HepG2 (cell line): ENCODE results near the gene BMP6. TPM values are rescaled to one million over a fixed set of nuclear protein-coding genes. Genes with fewer than 3 reads are reported as not detected.

Source experiments
- ATAC-seq: fragments of 200-7000 bp; cut with Tn5 transposase; 3 replicates; pipeline ENCODE4 v1.9.1; 2020; ENCODE audit warnings: mild to moderate bottlenecking, moderate library complexity
- BruUV-seq: library from RNA; stranded (reverse); fragments of 400-500 nt; replicated peaks from 2 replicates; lab custom pipeline; 2021; lab: Mats Ljungman, UMichigan
- CTCF ChIA-PET: fragments of 300-600 bp; formaldehyde crosslinking; extraction: SDS; loops from one replicate; lab custom pipeline; 2021; ENCODE audit warnings: low total read pairs, inconsistent platforms, low intra/inter-chr PET ratio; lab: Yijun Ruan, JAX
- POLR2A ChIA-PET: fragments of 350-600 bp; sonication (Branson Sonifier 250); formaldehyde crosslinking; loops from one replicate; lab custom pipeline; 2020; ENCODE audit warnings: antibody characterized with exemption, inconsistent platforms; lab: Yijun Ruan, JAX
- DNase-seq: peaks from one replicate; pipeline ENCODE4 v3.0.0-alpha.2; 2015; ENCODE audit warnings: low spot score
- FAIRE-seq: peaks from 3 replicates; lab custom pipeline; 2011; peaks lifted over from hg19 to GRCh38; lab: Jason Lieb, UNC
- H2AFZ ChIP-seq: one replicate; pipeline ENCODE4 v1.6.1; 2011; ENCODE audit warnings: low read length, inconsistent platforms
- H3K27ac ChIP-seq: fragments of 300-600 bp; 3 replicates; pipeline ENCODE4 v1.8.0; 2011; ENCODE audit warnings: mixed run types, mild to moderate bottlenecking, mixed read lengths, low read length, inconsistent platforms; ENCODE audit not compliant: insufficient read depth; ENCODE audit errors: extremely low read length
- H3K27me3 ChIP-seq, 2 experiments: fragments of 200-600 bp in 1 of 2; 2 replicates in 1 of 2; 3 replicates in 1 of 2; pipeline versions ENCODE4 v1.6.0 to v1.8.0; 2011; ENCODE audit warnings: low read length in 2 of 2, mild to moderate bottlenecking in 2 of 2, moderate library complexity in 2 of 2, inconsistent platforms in 1 of 2; ENCODE audit not compliant: insufficient read depth in 2 of 2, control insufficient read depth in 1 of 2
- H3K36me3 ChIP-seq, 2 experiments: fragments of 200-600 bp in 1 of 2; replicated peaks in 1 of 2; 2 replicates in 1 of 2; 3 replicates in 1 of 2; pipeline versions ENCODE4 v1.5.1 to v1.8.0; 2011; ENCODE audit warnings: low read length in 2 of 2, inconsistent platforms in 1 of 2; ENCODE audit not compliant: insufficient read depth in 2 of 2, control insufficient read depth in 1 of 2
- H3K4me1 ChIP-seq: 2 replicates; pipeline ENCODE4 v1.5.1; 2012; ENCODE audit warnings: low read length, inconsistent platforms; ENCODE audit not compliant: insufficient read depth
- H3K4me2 ChIP-seq: 2 replicates; pipeline ENCODE4 v1.6.0; 2011; ENCODE audit warnings: low read depth, low read length, inconsistent platforms
- H3K4me3 ChIP-seq, 3 experiments: fragments of 200-600 bp in 1 of 3; sonication (generic), shearing (Covaris generic) in 1 of 3; replicated peaks in 1 of 3; 2 replicates each; pipeline ENCODE4 v1.5.1; 2011 to 2016; ENCODE audit warnings: low read length in 3 of 3, inconsistent platforms in 2 of 3, low read depth in 2 of 3, mild to moderate bottlenecking in 2 of 3, control low read depth in 1 of 3, mixed read lengths in 1 of 3; ENCODE audit not compliant: insufficient read depth in 1 of 3
- H3K79me2 ChIP-seq: one replicate; pipeline ENCODE4 v1.6.1; 2011; ENCODE audit warnings: low read length, inconsistent platforms; ENCODE audit not compliant: insufficient read depth
- H3K9ac ChIP-seq: 2 replicates; pipeline ENCODE4 v1.6.0; 2011; ENCODE audit warnings: mild to moderate bottlenecking, low read depth, low read length, inconsistent platforms; ENCODE audit not compliant: insufficient read depth
- H3K9me3 ChIP-seq: 2 replicates; pipeline ENCODE4 v1.5.1; 2012; ENCODE audit warnings: mild to moderate bottlenecking, low read length
- H4K20me1 ChIP-seq: 2 replicates; pipeline ENCODE4 v1.6.0; 2011; ENCODE audit warnings: inconsistent platforms, mild to moderate bottlenecking, low read length, moderate library complexity; ENCODE audit not compliant: insufficient read depth
- GATAD2A ChIP-seq: IDR thresholded peaks from 2 replicates; pipeline ENCODE4 v1.6.1; 2016
- HOXA9 ChIP-seq: sonication (generic); formaldehyde crosslinking; IDR thresholded peaks from 2 replicates; pipeline ENCODE4 v1.8.1; 2022; ENCODE audit warnings: missing genetic modification reagents, mild to moderate bottlenecking, moderate library complexity, borderline replicate concordance
- SOX6 ChIP-seq, 2 experiments: fragments of 450-650 bp in 1 of 2; sonication (generic) in 1 of 2; formaldehyde crosslinking in 1 of 2; IDR thresholded peaks; 2 replicates each; pipeline versions ENCODE4 v1.4.0 to v1.6.1; 2017 to 2020; ENCODE audit warnings: antibody characterized with exemption in 1 of 2, mild to moderate bottlenecking in 1 of 2, missing genetic modification reagents in 1 of 2
- TCF7L2 ChIP-seq: IDR thresholded peaks from 2 replicates; pipeline ENCODE4 v1.6.1; 2011; ENCODE audit warnings: mild to moderate bottlenecking, low read depth, low read length, moderate library complexity
- ZBTB42 ChIP-seq: sonication (generic); formaldehyde crosslinking; IDR thresholded peaks from 2 replicates; pipeline ENCODE4 v1.5.0; 2020; ENCODE audit warnings: mild to moderate bottlenecking, missing genetic modification reagents
- ZFP41 ChIP-seq: sonication (generic); formaldehyde crosslinking; IDR thresholded peaks from 2 replicates; pipeline ENCODE4 v1.4.0; 2020; ENCODE audit warnings: mild to moderate bottlenecking, missing genetic modification reagents, borderline replicate concordance
- ZMYM3 ChIP-seq: sonication (generic); formaldehyde crosslinking; IDR thresholded peaks from 2 replicates; pipeline ENCODE4 v1.5.1; 2020; ENCODE audit warnings: mild to moderate bottlenecking, missing genetic modification reagents
- ZNF18 ChIP-seq: sonication (generic); formaldehyde crosslinking; IDR thresholded peaks from 2 replicates; pipeline ENCODE4 v1.8.0; 2022; ENCODE audit warnings: mild to moderate bottlenecking, missing genetic modification reagents; ENCODE audit not compliant: insufficient replicate concordance
- ZNF570 ChIP-seq: sonication (generic); formaldehyde crosslinking; IDR thresholded peaks from 2 replicates; pipeline ENCODE4 v1.4.0; 2020; ENCODE audit warnings: mild to moderate bottlenecking, missing genetic modification reagents, borderline replicate concordance
- ZNF605 ChIP-seq: sonication (generic); formaldehyde crosslinking; IDR thresholded peaks from 2 replicates; pipeline ENCODE4 v1.8.0; 2022; ENCODE audit warnings: mild to moderate bottlenecking, missing genetic modification reagents
- ZNF616 ChIP-seq: sonication (generic); formaldehyde crosslinking; IDR thresholded peaks from 2 replicates; pipeline ENCODE4 v1.5.0; 2020; ENCODE audit warnings: low read depth, mild to moderate bottlenecking, missing genetic modification reagents
- ZNF749 ChIP-seq: sonication (generic); formaldehyde crosslinking; IDR thresholded peaks from 2 replicates; pipeline ENCODE4 v1.8.0; 2022; ENCODE audit warnings: mild to moderate bottlenecking, missing genetic modification reagents, moderate library complexity, borderline replicate concordance
- ZNF773 ChIP-seq: sonication (generic); formaldehyde crosslinking; IDR thresholded peaks from 2 replicates; pipeline ENCODE4 v1.4.0; 2020; ENCODE audit warnings: missing genetic modification reagents, borderline replicate concordance
- ZNF83 ChIP-seq: sonication (generic); formaldehyde crosslinking; IDR thresholded peaks from 2 replicates; pipeline ENCODE4 v1.4.0; 2020; ENCODE audit warnings: missing genetic modification reagents, mild to moderate bottlenecking, borderline replicate concordance
- WGBS: methylation state at CpG from one replicate; pipeline ENCODE4 v1.1.6; 2017; ENCODE audit warnings: low lambda C conversion rate; 5-methylcytosine and 5-hydroxymethylcytosine counted together
- in situ Hi-C: cut with HindIII; loops from 2 replicates; pipeline ENCODE4 v1.10.0; 2017; ENCODE audit warnings: low pct_unique_long_range_greater_than_20kb; ENCODE audit not compliant: extremely low pct_ligation_motif_present
- intact Hi-C: fragments of 100-400 bp; cut with micrococcal nuclease; formaldehyde crosslinking; loops from one replicate; pipeline ENCODE4 v1.10.0; 2022; ENCODE audit not compliant: unreplicated experiment
- polyA plus RNA-seq, 8 experiments: library from polyadenylated mRNA; depleted of rRNA in 3 of 8; stranded (reverse) in 7 of 8; unstranded in 1 of 8; fragments of >200 nt; fragmentation: Illumina TruSeq in 4 of 8; extraction: Trizol in 4 of 8; gene quantifications; 2 replicates each; pipeline versions ENCODE4 v1.2.1 to v1.2.3, GENCODE V29; 2011 to 2016; ENCODE audit warnings: low read depth in 4 of 8, missing spikeins in 1 of 8, mixed read lengths in 1 of 8; ENCODE audit not compliant: insufficient read depth in 1 of 8
- total RNA-seq, 5 experiments: library from RNA; depleted of rRNA; stranded (reverse); fragments of >200 nt; fragmentation: Illumina TruSeq; extraction: Trizol; gene quantifications; 2 replicates each; pipeline ENCODE4 v1.2.3, GENCODE V29; 2016; ENCODE audit warnings: low read depth in 1 of 5

The BMP6 gene
- total and polyA plus RNA-seq, 2 of the 13 experiments (the other 11 are each of a cell fraction or from before 2014, with no cell fraction given): 0.09 to 0.18 TPM

GRCh38 chr6:7907159-7907558 is 181.3 kb downstream of the BMP6 start:
- peak overlapping the region; percentile 10; the same call in 1 of the 2 replicates for H3K9ac ChIP-seq
- FAIRE-seq: no peak
- H3K4me2 ChIP-seq: peak overlapping the region; percentile 31
- H3K4me3 ChIP-seq: no peak overlapping the region; a peak in 1 of 6 replicates
- ChIA-PET POLR2A (interaction anchor here (2.3 kb wide), 1 partner anchor 11 kb away, joined by 6 read pairs; no protein-coding TSS in a partner anchor), CTCF (no interaction called here)
- no peak for TF ChIP-seq ZNF570 (CRISPR knock-in tag)
- TF ChIP-seq ZNF605: 0 out of 2 replicates have a peak, but pooled peaks have one; percentile 32
- no peak for TF ChIP-seq ZBTB42 (CRISPR knock-in tag)
- no peak for TF ChIP-seq SOX6 (IDR thresholded peaks at IDR 0.05)
- 0 out of 2 replicates have a peak, but pooled peaks have one; percentile 29 for TF ChIP-seq SOX6 (CRISPR knock-in tag; IDR thresholded peaks at IDR 0.05)
- BruUV-seq: no TSS peak
- H4K20me1 ChIP-seq: peaks cover 48% of the 10 kb centered on the region
- intact Hi-C loops: no loop called here
- peaks cover 67% of the 10 kb centered on the region for H3K79me2 ChIP-seq
- 88% methylated on average over 4 of the region's 4 CpGs for WGBS
- in situ Hi-C loops: no loop called here
- H3K9me3 ChIP-seq: no peaks in the 10 kb centered on the region
- no peaks in the 10 kb centered on the region for H3K27me3 ChIP-seq
- no peak for DNase-seq
- no peak overlapping the region for H2AFZ ChIP-seq
- peak overlapping the region; percentile 10 for H3K27ac ChIP-seq
- H3K4me1 ChIP-seq: peaks cover 53% of the 10 kb centered on the region
- H3K36me3 ChIP-seq: peaks cover 29 to 44% of the 10 kb centered on the region in 2 experiments
- no peak for ATAC-seq

GRCh38 chr6:7909323-7910276 is 183.7 kb downstream of the BMP6 start:
- Histone ChIP-seq H3K27ac (peak overlapping the region; percentile 75), H3K36me3 (peaks cover 10 to 20% of the 10 kb centered on the region in 2 experiments), H3K4me2 (peak overlapping the region; percentile 96), H3K4me1 (peaks cover 78% of the 10 kb centered on the region), H3K79me2 (peaks cover 53% of the 10 kb centered on the region), H3K27me3 (no peaks in the 10 kb centered on the region), H4K20me1 (peaks cover 42% of the 10 kb centered on the region), H3K9ac (peak overlapping the region; percentile 88), H2AFZ (no peak overlapping the region), H3K9me3 (no peaks in the 10 kb centered on the region), H3K4me3 (peak overlapping the region; percentile 61 to 87 (median 85))
- ChIA-PET POLR2A (interaction anchor here (1.0 to 2.5 kb wide), 7 partner anchors 8 to 210 kb away, joined by 3 to 15 read pairs (median 6); partner anchors contain the start of genes BLOC1S5 and EEF1E1), CTCF (no interaction called here)
- intact Hi-C loops: loop anchor here (1.0 to 5.0 kb wide), 3 partner anchors 66 to 153 kb away; partner anchors contain the start of gene BLOC1S5
- BruUV-seq: no TSS peak
- ATAC-seq (peak; percentile 75), FAIRE-seq (no peak), DNase-seq (peak; percentile 64)
- 1% methylated on average over 25 of the region's 66 CpGs for WGBS
- in situ Hi-C loops: no loop called here
- TF ChIP-seq GATAD2A (CRISPR knock-in tag) (peak; percentile 39), ZNF773 (CRISPR knock-in tag) (peak; percentile 92; the same call in 1 of the 2 replicates), ZNF18 (CRISPR knock-in tag) (no peak), ZNF616 (CRISPR knock-in tag) (peak; percentile 61; the same call in 1 of the 2 replicates), ZMYM3 (CRISPR knock-in tag) (peak; percentile 53; the same call in 1 of the 2 replicates), ZNF749 (peak; percentile 88; the same call in 1 of the 2 replicates), TCF7L2 (no peak), ZFP41 (peak; percentile 96; the same call in 1 of the 2 replicates), ZNF83 (peak; percentile 91; the same call in 1 of the 2 replicates), HOXA9 (CRISPR knock-in tag) (peak; percentile 89)
